CD4-positive, alpha-beta T cell treated with Interleukin-17A for 1 hour (primary cell): Measurements from ENCODE around the gene PDGFA.

Experiments
- DNase-seq: peaks from one replicate; pipeline ENCODE4 v3.0.0-alpha.2; 2020

PDGFA gene

GRCh38 chr7:515628-516027 is 4.0 kb downstream of the PDGFA start:
- DNase-seq = no peak

- no peak for DNase-seq
These were observed 4.7 kb downstream of the PDGFA start for GRCh38 chr7:514651-515598.

GRCh38 chr7:514242-514641 is 5.4 kb downstream of the PDGFA start:
- DNase-seq = no peak

GRCh38 chr7:513521-514166 is 6.0 kb downstream of the PDGFA start:
- DNase-seq = no peak

GRCh38 chr7:512541-513311 is 6.9 kb downstream of the PDGFA start:
- DNase-seq = no peak

- no peak for DNase-seq
These were observed 7.5 kb downstream of the PDGFA start for GRCh38 chr7:512146-512510.

GRCh38 chr7:511476-512145 is 8.0 kb downstream of the PDGFA start:
- DNase-seq = no peak

- DNase-seq = no peak
These were observed 8.8 kb downstream of the PDGFA start for GRCh38 chr7:510782-511281.

GRCh38 chr7:510131-510481 is 9.5 kb downstream of the PDGFA start:
- DNase-seq = no peak

- no peak for DNase-seq
These were observed 10.1 kb downstream of the PDGFA start for GRCh38 chr7:509426-510130.

- no peak for DNase-seq
These were observed 11.0 kb downstream of the PDGFA start for GRCh38 chr7:508461-509170.

GRCh38 chr7:507623-508300 is 11.9 kb downstream of the PDGFA start:
- DNase-seq = no peak

GRCh38 chr7:506921-507622 is 12.6 kb downstream of the PDGFA start:
- DNase-seq = no peak

GRCh38 chr7:506391-506831 is 13.2 kb downstream of the PDGFA start:
- DNase-seq = no peak

- no peak for DNase-seq
These were observed 14.5 kb downstream of the PDGFA start for GRCh38 chr7:505171-505570.

GRCh38 chr7:504221-505111 is 15.2 kb downstream of the PDGFA start:
- no peak for DNase-seq

- no peak for DNase-seq
These were observed 16.0 kb downstream of the PDGFA start for GRCh38 chr7:503575-504111.

GRCh38 chr7:502296-502695 is 17.4 kb downstream of the PDGFA start:
- no peak for DNase-seq

GRCh38 chr7:501526-501925 is 18.1 kb downstream of the PDGFA start:
- no peak for DNase-seq
